ENCODE measurements around the gene ADARB1.

Gene ADARB1

DNA sequence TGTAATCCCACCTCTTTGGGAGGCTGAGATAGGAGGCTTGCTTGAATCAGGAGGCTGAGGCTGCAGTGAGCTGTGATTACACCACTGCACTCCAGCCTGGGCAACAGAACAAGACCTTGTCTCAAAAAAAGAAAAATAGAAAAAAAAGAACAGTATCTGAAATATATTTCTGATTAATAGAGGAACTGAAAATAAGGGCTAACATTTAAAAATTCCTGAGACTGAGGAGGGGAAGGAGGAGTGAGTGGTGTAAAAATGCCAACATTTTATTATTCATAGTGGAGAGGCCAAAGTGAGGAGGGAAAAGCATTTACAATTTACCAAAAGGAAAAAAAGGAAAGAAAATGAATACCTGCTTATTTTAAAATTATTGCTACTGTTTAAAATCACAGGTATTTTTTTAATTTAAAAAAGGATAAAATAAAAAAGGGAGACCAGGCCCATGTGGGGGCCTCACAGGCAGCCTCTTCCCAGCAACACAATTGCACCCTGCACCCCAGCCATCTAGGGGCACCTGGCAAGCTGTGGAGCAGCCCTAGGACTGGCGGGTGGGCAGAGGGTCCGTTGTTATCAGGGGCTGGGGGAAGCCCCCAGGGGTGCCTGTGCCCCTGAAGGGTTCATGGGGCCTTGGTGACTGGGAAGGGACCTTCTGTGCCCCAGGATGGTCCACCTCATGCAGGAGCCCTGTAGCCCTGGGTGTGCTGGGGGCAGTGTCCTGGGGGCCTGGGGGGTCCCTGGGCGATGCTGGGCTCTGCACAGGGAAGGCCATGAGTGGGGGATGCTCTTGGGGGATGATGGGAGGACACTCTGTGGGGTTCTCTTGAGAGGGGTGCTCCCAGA lies 34.8 kb upstream of the ADARB1 start:
- DNase-seq (ENCODE audit: low read depth in 2 of 2) = no peak

GRCh38 chr21:45040157-45040711 lies 34.1 kb upstream of the ADARB1 start:
- DNase-seq (ENCODE audit: low read depth in 2 of 2) = no peak

- no peak for DNase-seq (ENCODE audit: low read depth in 2 of 2)
Measured at GRCh38 chr21:45040739-45041138, 33.6 kb upstream of the ADARB1 start.

- no peak for DNase-seq (ENCODE audit: low read depth in 2 of 2)
Measured at GRCh38 chr21:45041351-45041805, 33.0 kb upstream of the ADARB1 start.

DNA sequence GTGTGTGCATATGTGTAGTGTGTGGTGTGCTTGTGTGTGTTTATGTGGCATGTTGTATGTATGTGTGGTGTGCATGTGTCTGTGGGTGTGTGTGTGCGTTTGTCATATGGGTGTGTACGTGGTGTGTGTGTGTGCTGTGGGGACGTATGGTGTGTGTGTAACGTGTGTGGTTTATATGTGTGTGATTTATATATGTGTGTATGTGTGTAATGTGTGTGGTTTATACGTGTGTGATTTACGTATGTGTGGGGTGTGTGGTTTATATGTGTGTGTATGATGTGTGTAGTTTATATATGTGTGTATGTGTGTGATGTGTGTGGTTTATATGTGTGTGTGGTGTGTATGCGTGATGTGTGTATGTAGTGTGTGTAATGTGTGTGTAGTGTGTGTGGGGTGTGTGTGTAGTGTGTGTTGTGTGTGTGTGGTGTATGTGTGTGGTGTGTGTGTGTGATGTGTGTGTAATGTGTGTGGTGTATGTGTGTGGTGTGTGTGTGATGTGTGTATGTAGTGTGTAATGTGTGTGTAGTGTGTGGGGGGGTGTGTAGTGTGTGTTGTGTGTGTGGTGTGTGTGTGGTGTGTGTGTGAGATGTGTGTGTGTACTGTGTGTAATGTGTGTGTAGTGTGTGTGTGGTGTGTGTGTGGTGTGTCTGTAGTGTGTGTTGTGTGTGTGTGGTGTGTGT lies 32.3 kb upstream of the ADARB1 start:
- DNase-seq (ENCODE audit: low read depth in 2 of 2) = no peak

GRCh38 chr21:45042664-45043161 lies 31.7 kb upstream of the ADARB1 start:
- no peak for DNase-seq (ENCODE audit: low read depth in 2 of 2)

DNA sequence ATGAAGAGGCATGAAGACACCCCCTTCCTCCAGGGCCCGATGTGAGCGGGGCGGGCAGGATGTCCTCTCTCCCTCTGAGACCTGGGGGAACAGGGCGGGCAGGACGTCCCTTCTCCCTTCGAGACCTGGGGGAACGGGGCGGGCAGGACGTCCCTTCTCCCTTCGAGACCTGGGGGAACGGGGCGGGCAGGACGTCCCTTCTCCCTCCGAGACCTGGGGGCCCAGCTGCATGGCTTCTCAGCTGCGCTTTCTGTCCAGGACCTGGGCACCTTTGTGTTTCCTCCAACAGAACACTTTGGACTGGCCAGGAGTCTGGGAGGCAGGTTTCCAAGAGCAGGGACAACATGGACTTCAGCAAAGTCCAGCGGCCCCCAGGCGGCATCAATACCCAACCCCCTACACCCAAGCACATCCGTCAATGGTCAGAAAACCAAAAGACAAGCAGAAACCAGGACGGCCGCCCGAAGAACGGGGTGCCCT lies 30.8 kb upstream of the ADARB1 start:
- no peak for DNase-seq (ENCODE audit: low read depth in 2 of 2)

- no peak for DNase-seq (ENCODE audit: low read depth in 2 of 2)
Measured at GRCh38 chr21:45045481-45045880, 28.9 kb upstream of the ADARB1 start.

GRCh38 chr21:45047257-45047656 lies 27.1 kb upstream of the ADARB1 start:
- DNase-seq (ENCODE audit: low read depth in 2 of 2) = no peak

- no peak for DNase-seq (ENCODE audit: low read depth in 2 of 2)
Measured at GRCh38 chr21:45048026-45048698, 26.2 kb upstream of the ADARB1 start.

DNA sequence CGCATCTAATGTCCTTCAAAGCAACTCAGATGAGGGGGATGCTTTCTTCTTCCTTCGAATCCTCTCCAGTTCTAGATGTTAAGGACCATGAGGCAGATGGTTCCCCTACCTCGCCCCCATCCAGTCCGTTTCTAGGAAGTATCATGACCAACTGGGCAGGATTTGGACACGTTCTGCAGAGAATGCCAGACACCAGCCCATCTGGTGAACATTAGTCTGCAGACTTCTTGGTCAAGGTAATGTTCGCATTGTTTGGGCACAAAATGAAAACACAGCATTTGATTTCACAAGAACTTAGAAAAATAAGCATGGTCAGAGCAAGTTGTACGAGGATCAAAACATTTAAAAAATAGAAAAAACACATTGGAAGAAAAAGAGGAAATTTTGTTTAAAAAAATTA lies 25.4 kb upstream of the ADARB1 start:
- DNase-seq (ENCODE audit: low read depth in 2 of 2) = no peak

DNA sequence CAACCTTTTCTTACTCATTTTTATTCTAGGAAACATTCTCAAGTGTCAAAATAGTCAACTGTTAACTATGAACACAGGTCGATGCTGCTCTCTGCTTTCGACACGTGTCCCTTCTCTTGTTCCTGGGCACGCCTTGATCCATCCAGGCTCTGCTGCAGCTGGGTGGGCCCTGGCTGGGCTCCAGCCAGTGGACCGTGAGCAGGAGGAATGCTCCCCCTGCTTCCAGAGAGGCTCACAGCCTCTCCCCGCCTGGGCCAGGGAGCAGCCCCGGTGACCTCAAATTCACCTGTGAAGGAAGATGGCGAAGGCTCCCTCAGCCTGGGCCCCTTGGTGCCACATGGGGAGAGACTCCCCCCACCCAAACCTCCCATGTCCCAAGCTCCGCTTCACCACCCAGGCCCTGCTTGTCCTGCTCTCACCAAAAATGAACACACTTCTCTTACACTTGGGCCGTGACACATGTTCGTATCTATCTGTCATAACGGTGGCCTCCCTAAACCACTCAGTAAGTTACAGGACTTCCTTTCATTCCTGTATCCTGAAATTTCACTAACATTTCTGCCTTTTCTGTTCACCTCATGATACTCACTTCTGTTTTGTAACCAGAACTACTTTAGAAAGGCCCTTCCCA lies 24.6 kb upstream of the ADARB1 start:
- no peak for DNase-seq (ENCODE audit: low read depth in 2 of 2)

DNA sequence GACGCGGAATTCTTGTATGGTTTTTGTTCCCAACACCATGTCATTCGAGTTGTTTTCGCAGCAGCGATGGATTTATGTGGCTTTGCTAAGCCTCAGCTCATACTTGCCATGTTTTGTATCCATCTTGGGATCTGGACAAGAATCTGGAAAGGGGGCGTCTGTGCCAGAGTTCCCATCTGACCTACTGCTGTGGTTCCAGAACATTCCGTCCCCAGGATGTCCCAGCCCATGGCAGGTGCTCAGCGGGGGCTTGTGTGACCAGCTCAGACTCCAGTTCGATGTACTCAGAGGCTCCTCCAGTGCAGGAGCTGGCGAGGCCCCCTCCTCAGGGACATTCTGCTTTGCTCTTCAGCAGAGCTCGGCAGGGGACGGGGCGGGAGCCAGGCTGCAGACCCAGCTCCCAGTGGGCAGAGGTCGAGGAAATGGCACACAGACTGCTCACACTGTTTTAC lies 24.0 kb upstream of the ADARB1 start:
- DNase-seq (ENCODE audit: low read depth in 2 of 2) = no peak

DNA sequence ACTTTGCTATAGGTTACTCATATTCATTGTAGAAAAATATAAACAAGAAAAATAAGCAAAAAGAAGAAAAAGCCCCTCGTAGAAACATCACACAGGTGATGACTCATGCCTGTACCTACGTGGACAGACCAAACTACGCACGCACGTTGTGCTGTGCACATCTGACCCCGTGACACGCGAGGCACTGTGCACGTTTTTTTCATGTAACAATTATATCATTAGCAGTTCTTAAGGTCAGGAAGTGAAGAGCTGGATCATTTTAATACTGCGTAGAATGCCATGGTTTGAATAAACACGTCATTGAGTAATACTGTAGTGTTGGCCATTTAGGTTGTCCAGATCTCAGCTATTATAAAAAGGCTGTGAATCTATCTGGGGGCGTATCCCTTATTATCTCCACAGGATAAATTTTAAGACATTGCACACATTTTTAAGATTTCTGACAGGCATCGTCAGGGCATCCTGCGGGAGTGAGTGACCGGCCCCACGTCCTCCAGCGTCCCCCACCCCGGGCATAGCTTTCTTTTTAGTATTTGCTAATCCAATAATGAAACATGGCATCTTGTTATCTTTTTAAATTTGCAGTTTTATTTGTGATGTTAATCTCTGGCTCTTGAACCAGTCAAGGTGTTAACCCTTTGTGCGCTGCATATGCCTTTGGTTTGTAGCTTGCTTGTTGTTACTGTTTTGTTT lies 23.4 kb upstream of the ADARB1 start:
- no peak for DNase-seq (ENCODE audit: low read depth in 2 of 2)

DNA sequence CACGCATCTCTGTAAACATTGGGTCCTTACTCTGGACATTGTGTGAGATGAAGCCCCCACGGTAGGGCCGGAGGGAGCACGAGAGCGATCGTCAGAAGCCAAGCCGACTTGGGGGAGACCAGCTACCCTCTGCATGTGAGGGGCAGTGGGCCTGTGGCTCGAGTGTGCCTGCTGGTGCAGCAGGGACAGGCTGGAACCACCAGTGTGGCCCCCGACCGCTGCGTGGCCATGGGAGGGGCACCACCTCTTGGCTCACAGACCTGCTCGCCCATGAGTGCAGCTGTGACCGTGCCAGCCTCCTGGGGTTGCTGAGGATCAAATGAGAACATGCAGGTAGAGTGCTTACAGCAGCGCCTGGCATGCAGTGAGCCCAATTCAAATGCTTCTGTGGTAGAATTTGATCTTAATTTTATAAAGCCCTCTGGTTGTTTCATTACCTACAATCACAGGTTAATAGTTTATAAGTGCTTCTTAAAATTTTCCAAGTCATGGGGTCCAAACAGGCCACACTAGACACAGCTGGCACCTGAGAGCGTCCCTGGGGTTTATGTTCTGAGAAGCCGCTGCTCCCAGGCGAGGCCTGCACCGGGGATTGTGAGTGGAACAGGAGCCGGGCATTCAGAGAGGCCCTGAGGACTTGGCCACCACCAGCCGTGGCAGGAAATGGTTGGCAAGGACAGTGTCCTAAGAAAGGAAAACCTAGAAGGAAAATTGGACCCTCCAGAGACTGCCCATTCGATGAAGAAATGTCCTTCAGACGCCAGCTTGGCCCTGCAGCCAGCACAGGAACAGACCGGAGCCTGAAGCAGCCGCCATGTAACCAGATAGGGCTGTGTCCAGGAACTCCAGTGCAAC lies 22.6 kb upstream of the ADARB1 start:
- DNase-seq (ENCODE audit: low read depth in 2 of 2) = no peak

DNA sequence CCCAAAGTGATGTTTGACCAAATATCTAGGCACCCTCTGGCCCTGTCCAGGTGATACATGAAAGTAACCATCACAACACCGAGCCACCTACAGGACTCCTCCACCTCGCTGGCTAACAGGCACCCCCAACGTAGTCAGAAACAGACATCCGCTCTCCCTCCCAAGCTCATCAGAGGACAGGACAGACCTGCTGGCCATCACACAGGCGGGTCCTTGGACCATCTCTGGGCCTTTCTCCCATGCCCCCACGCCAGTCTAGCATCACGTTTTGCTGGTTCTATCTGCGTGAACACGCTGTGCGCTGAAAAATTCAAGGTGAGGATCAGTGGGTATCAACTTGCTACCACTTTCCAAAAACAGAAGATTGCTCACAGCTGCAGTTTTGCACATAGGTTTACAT lies 21.4 kb upstream of the ADARB1 start:
- no peak for DNase-seq (ENCODE audit: low read depth in 2 of 2)

DNA sequence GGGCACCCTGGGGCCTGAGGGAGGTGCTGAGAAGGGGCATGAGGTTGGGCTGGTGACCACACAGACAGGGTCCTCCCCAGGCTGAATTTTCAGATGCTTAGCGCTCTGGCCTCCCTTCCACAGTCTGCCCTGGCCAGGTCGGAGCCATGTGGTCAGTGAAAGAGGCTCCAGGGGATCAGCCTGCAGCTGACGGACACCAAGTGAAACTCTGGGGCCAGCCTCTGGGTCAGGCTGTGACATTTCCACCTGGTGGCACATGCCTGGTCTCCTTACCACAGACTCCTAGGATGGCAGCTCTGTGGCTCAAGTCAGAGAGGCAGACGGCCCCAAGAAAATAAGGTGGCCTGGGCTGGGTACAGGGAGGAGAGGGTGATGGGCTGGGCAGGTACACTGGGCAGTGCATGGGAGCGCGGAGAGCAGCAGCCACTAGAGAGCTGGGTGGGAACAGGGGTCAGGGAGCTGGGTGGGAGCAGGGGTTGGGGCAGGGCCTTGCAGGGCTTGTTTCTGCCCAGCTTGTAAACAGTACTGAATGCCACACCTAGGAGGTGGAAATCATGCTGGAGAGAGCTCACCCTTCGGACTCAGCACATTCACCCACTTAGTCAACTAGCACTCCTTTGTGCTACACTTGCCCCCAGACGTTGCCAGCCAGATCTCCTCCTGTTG lies 20.7 kb upstream of the ADARB1 start:
- no peak for DNase-seq (ENCODE audit: low read depth in 2 of 2)

- no peak for DNase-seq (ENCODE audit: low read depth in 2 of 2)
Measured at GRCh38 chr21:45054227-45054926, 20.0 kb upstream of the ADARB1 start.

All from stimulated activated CD8-positive, alpha-beta memory T cell treated with anti-CD3 and anti-CD28 coated beads, Interleukin-2, amount 100 ng/mL, for 1 hour (primary cell).